ENCODE data around the gene TNFAIP1.

TNFAIP1 gene

GRCh38 chr17:28368915-28369683 is 33.5 kb downstream of the TNFAIP1 start:
- no peak for DNase-seq (ENCODE audit: extremely low spot score, insufficient read length, low read depth)
- no peak for FAIRE-seq

GRCh38 chr17:28369684-28370034 is 34.1 kb downstream of the TNFAIP1 start:
- DNase-seq (ENCODE audit: extremely low spot score, insufficient read length, low read depth) (no peak), FAIRE-seq (no peak)

- DNase-seq (ENCODE audit: extremely low spot score, insufficient read length, low read depth) (no peak), FAIRE-seq (no peak)
These were observed 34.6 kb downstream of the TNFAIP1 start, which contains the start of gene VTN for GRCh38 chr17:28370035-28370743. VTN (minus strand) TSS chr17:28370307; CDS start chr17:28370203, 104 bp downstream.

- DNase-seq (ENCODE audit: extremely low spot score, insufficient read length, low read depth) (no peak), FAIRE-seq (no peak)
These were observed 35.2 kb downstream of the TNFAIP1 start for GRCh38 chr17:28370744-28371103.

- FAIRE-seq (peak; percentile 94), DNase-seq (ENCODE audit: extremely low spot score, insufficient read length, low read depth) (peak; percentile 81)
These were observed 36.0 kb downstream of the TNFAIP1 start, which contains the start of gene SARM1 for GRCh38 chr17:28371245-28372202. SARM1 (plus strand) TSS chr17:28371694; CDS start chr17:28372033, 339 bp downstream.

- FAIRE-seq (no peak), DNase-seq (ENCODE audit: extremely low spot score, insufficient read length, low read depth) (peak; percentile 32)
These were observed 36.8 kb downstream of the TNFAIP1 start for GRCh38 chr17:28372203-28372944.

GRCh38 chr17:28372945-28373274 is 37.3 kb downstream of the TNFAIP1 start:
- no peak for FAIRE-seq
- DNase-seq (ENCODE audit: extremely low spot score, insufficient read length, low read depth), result no peak

GRCh38 chr17:28379814-28380801 is 44.5 kb downstream of the TNFAIP1 start:
- DNase-seq (ENCODE audit: extremely low spot score, insufficient read length, low read depth) (no peak), FAIRE-seq (no peak)

GRCh38 chr17:28381141-28381825 is 45.7 kb downstream of the TNFAIP1 start:
- DNase-seq (ENCODE audit: extremely low spot score, insufficient read length, low read depth), result no peak
- FAIRE-seq, result no peak

GRCh38 chr17:28384281-28385036 is 48.9 kb downstream of the TNFAIP1 start:
- DNase-seq (ENCODE audit: extremely low spot score, insufficient read length, low read depth), result no peak
- FAIRE-seq, result peak; percentile 50

GRCh38 chr17:28385037-28385400 is 49.5 kb downstream of the TNFAIP1 start:
- FAIRE-seq (no peak), DNase-seq (ENCODE audit: extremely low spot score, insufficient read length, low read depth) (no peak)

GRCh38 chr17:28385406-28385805 is 49.8 kb downstream of the TNFAIP1 start:
- DNase-seq (ENCODE audit: extremely low spot score, insufficient read length, low read depth) (no peak), FAIRE-seq (no peak)

- FAIRE-seq (no peak), DNase-seq (ENCODE audit: extremely low spot score, insufficient read length, low read depth) (no peak)
These were observed 50.8 kb downstream of the TNFAIP1 start for GRCh38 chr17:28386391-28386790.

GRCh38 chr17:28388106-28388505 is 52.5 kb downstream of the TNFAIP1 start:
- DNase-seq (ENCODE audit: extremely low spot score, insufficient read length, low read depth) (no peak), FAIRE-seq (no peak)

- no peak for DNase-seq (ENCODE audit: extremely low spot score, insufficient read length, low read depth)
- no peak for FAIRE-seq
These were observed 54.6 kb downstream of the TNFAIP1 start for GRCh38 chr17:28390141-28390540.

- FAIRE-seq, result no peak
- DNase-seq (ENCODE audit: extremely low spot score, insufficient read length, low read depth), result no peak
These were observed 55.0 kb downstream of the TNFAIP1 start for GRCh38 chr17:28390563-28390962.

GRCh38 chr17:28390984-28391383 is 55.4 kb downstream of the TNFAIP1 start:
- FAIRE-seq (no peak), DNase-seq (ENCODE audit: extremely low spot score, insufficient read length, low read depth) (no peak)

Data from GM18507 (cell line).